ENCODE measurements around the gene MTX1.
"Not testable (repeated sequence)": the region's sequence is repeated elsewhere in the genome, so short reads cannot be mapped to it uniquely, and the experiment has no call there.

MTX1 gene

GRCh38 chr1:155232001-155232978 is 23.8 kb downstream of the MTX1 start:
- not testable (repeated sequence) for DNase-seq (ENCODE audit: low read depth in 2 of 2, low spot score in 1 of 2)

- not testable (repeated sequence) for DNase-seq (ENCODE audit: low read depth in 2 of 2, low spot score in 1 of 2)
Measured at GRCh38 chr1:155233502-155233901, 25.0 kb downstream of the MTX1 start.

GRCh38 chr1:155235375-155235774 is 26.9 kb downstream of the MTX1 start:
- DNase-seq (ENCODE audit: low read depth in 2 of 2, low spot score in 1 of 2) = not testable (repeated sequence)

- DNase-seq (ENCODE audit: low read depth in 2 of 2, low spot score in 1 of 2) = no peak
Measured at GRCh38 chr1:155236451-155236850, 28.0 kb downstream of the MTX1 start.

- peak in 1 of 2 donors; percentile 49 for DNase-seq (ENCODE audit: low read depth in 2 of 2, low spot score in 1 of 2)
Measured at GRCh38 chr1:155241069-155241679, 32.7 kb downstream of the MTX1 start.

- DNase-seq (ENCODE audit: low read depth in 2 of 2, low spot score in 1 of 2) = no peak
Measured at GRCh38 chr1:155241841-155242264, 33.4 kb downstream of the MTX1 start.

GRCh38 chr1:155242805-155243358 is 34.4 kb downstream of the MTX1 start:
- no peak for DNase-seq (ENCODE audit: low read depth in 2 of 2, low spot score in 1 of 2)

GRCh38 chr1:155244368-155245162 is 36.1 kb downstream of the MTX1 start:
- DNase-seq (ENCODE audit: low read depth in 2 of 2, low spot score in 1 of 2) = peak; percentile 79 to 88

- no peak for DNase-seq (ENCODE audit: low read depth in 2 of 2, low spot score in 1 of 2)
Measured at GRCh38 chr1:155245163-155245524, 36.6 kb downstream of the MTX1 start.

- DNase-seq (ENCODE audit: low read depth in 2 of 2, low spot score in 1 of 2) = not testable (repeated sequence)
Measured at GRCh38 chr1:155246796-155247195, 38.3 kb downstream of the MTX1 start.

- DNase-seq (ENCODE audit: low read depth in 2 of 2, low spot score in 1 of 2) = no peak
Measured at GRCh38 chr1:155247667-155248553, 39.4 kb downstream of the MTX1 start.

GRCh38 chr1:155250246-155250632 is 41.7 kb downstream of the MTX1 start:
- DNase-seq (ENCODE audit: low read depth in 2 of 2, low spot score in 1 of 2) = no peak

GRCh38 chr1:155250633-155251449 is 42.3 kb downstream of the MTX1 start:
- DNase-seq (ENCODE audit: low read depth in 2 of 2, low spot score in 1 of 2) = peak; percentile 95 to 98

GRCh38 chr1:155251566-155251965 is 43.1 kb downstream of the MTX1 start:
- no peak for DNase-seq (ENCODE audit: low read depth in 2 of 2, low spot score in 1 of 2)

- DNase-seq (ENCODE audit: low read depth in 2 of 2, low spot score in 1 of 2) = no peak
Measured at GRCh38 chr1:155253208-155253607, 44.7 kb downstream of the MTX1 start.

- DNase-seq (ENCODE audit: low read depth in 2 of 2, low spot score in 1 of 2) = no peak
Measured at GRCh38 chr1:155253797-155254196, 45.3 kb downstream of the MTX1 start.

- DNase-seq (ENCODE audit: low read depth in 2 of 2, low spot score in 1 of 2) = no peak
Measured at GRCh38 chr1:155254228-155254713, 45.8 kb downstream of the MTX1 start.

- no peak for DNase-seq (ENCODE audit: low read depth in 2 of 2, low spot score in 1 of 2)
Measured at GRCh38 chr1:155254714-155255242, 46.3 kb downstream of the MTX1 start.
